T-cell (primary cell): ENCODE results near the gene ARHGEF5. TPM values are rescaled to one million over a fixed set of nuclear protein-coding genes. Genes with fewer than 3 reads are reported as not detected.
"Not testable (repeated sequence)": the region's sequence is repeated elsewhere in the genome, so short reads cannot be mapped to it uniquely, and the experiment has no call there.

Source experiments
- ATAC-seq, 4 experiments: fragments of 200-7000 bp in 3 of 4; fragments of 150-1000 bp in 1 of 4; cut with Tn5 transposase; replicated peaks in 1 of 4; 1 replicate in 3 of 4; 2 replicates in 1 of 4; pipeline ENCODE4 v1.10.0; 2021; ENCODE audit warnings: moderate library complexity in 3 of 4, mild to moderate bottlenecking in 2 of 4, moderate number of reproducible peaks in 1 of 4
- CTCF ChIA-PET, 2 donors: fragments of 300-600 bp; sonication (Branson Sonifier 250); formaldehyde crosslinking; loops; one replicate each; lab custom pipeline; 2022; ENCODE audit warnings: antibody characterized with exemption in 2 of 2; lab: Charles Lee
- POLR2A ChIA-PET, 2 donors: fragments of 300-600 bp; sonication (Branson Sonifier 250); formaldehyde crosslinking; loops; one replicate each; lab custom pipeline; 2022; ENCODE audit warnings: antibody characterized with exemption in 2 of 2; lab: Charles Lee
- DNase-seq, 35 experiments: peaks; one replicate each; pipeline versions ENCODE4 v3.0.0 to v3.0.0-alpha.2; 2013 to 2023
- H3K27ac ChIP-seq: one replicate; pipeline ENCODE4 v1.5.1; 2013; ENCODE audit warnings: low read length
- H3K27me3 ChIP-seq, 2 experiments: replicated peaks in 1 of 2; 1 replicate in 1 of 2; 2 replicates in 1 of 2; pipeline versions ENCODE4 v1.6.1 to v1.7.0; 2013; ENCODE audit warnings: low read length in 1 of 2, mixed read lengths in 1 of 2; ENCODE audit not compliant: control insufficient read depth in 2 of 2, insufficient read depth in 2 of 2; ENCODE audit errors: extremely low read depth in 1 of 2
- H3K36me3 ChIP-seq, 2 donors: 1 replicate in 1 of 2; 2 replicates in 1 of 2; pipeline versions ENCODE4 v1.6.1 to v1.7.0; 2013; ENCODE audit warnings: low read length in 1 of 2; ENCODE audit not compliant: control insufficient read depth in 2 of 2, insufficient read depth in 1 of 2; ENCODE audit errors: extremely low read depth in 1 of 2
- H3K4me1 ChIP-seq, 2 experiments: 1 replicate in 1 of 2; 2 replicates in 1 of 2; pipeline versions ENCODE4 v1.6.1 to v1.7.0; 2013; ENCODE audit warnings: low read length in 2 of 2, mixed read lengths in 1 of 2; ENCODE audit not compliant: insufficient read depth in 2 of 2, control insufficient read depth in 1 of 2; ENCODE audit errors: extremely low read depth in 1 of 2
- H3K4me3 ChIP-seq, 2 donors: 1 replicate in 1 of 2; 2 replicates in 1 of 2; pipeline versions ENCODE4 v1.5.1 to v1.7.0; 2013; ENCODE audit warnings: mild to moderate bottlenecking in 2 of 2, low read length in 1 of 2, moderate library complexity in 1 of 2; ENCODE audit not compliant: control insufficient read depth in 1 of 2; ENCODE audit errors: extremely low read depth in 1 of 2
- H3K9me3 ChIP-seq: 2 replicates; pipeline ENCODE4 v1.7.0; 2013
- H3K27ac Mint-ChIP-seq, 2 donors: one replicate each; pipeline ENCODE4 v1.8.0; 2020 to 2021; ENCODE audit warnings: mild to moderate bottlenecking in 2 of 2, mixed read lengths in 2 of 2
- H3K27me3 Mint-ChIP-seq, 2 donors: one replicate each; pipeline ENCODE4 v1.8.0; 2021 to 2022; ENCODE audit warnings: mixed read lengths in 2 of 2
- H3K36me3 Mint-ChIP-seq: one replicate; pipeline ENCODE4 v1.8.0; 2021; ENCODE audit warnings: mixed read lengths
- H3K4me1 Mint-ChIP-seq, 3 donors: one replicate each; pipeline ENCODE4 v1.8.0; 2020 to 2022; ENCODE audit warnings: mixed read lengths in 3 of 3, mild to moderate bottlenecking in 1 of 3
- H3K4me3 Mint-ChIP-seq, 3 donors: one replicate each; pipeline ENCODE4 v1.8.0; 2020 to 2022; ENCODE audit warnings: mild to moderate bottlenecking in 3 of 3, mixed read lengths in 3 of 3, moderate library complexity in 3 of 3
- H3K9me3 Mint-ChIP-seq, 3 donors: one replicate each; pipeline ENCODE4 v1.8.0; 2020 to 2022; ENCODE audit warnings: mixed read lengths in 3 of 3
- WGBS: methylation state at CpG from one replicate; pipeline ENCODE4 v1.1.5; 2013; ENCODE audit warnings: missing lambda C conversion rate; ENCODE audit not compliant: insufficient coverage; 5-methylcytosine and 5-hydroxymethylcytosine counted together
- total RNA-seq, 35 experiments: library from RNA in 6 of 35; stranded (reverse) in 6 of 35; fragments of 120-200 nt in 1 of 35; gene quantifications; one replicate each; pipeline versions ENCODE4 v1.2.1 to v1.2.4 and lab custom pipeline; 2013 to 2026

Gene ARHGEF5
- total RNA-seq (1 to 10 TPM; 4.9 to 8.4 (median 5.9) TPM), total RNA-seq (lab: John Stamatoyannopoulos, UW) (1.4 to 5.7 (median 3.1) reads per million in 29 experiments)
- total RNA-seq (2013): 5.8 TPM

- H3K4me1 Mint-ChIP-seq: peaks cover 0 to 19% (median 5%) of the 10 kb centered on the region in 3 donors
- CTCF ChIA-PET: not testable (repeated sequence)
Measured at GRCh38 chr7:144355176-144355822, at the start of gene ARHGEF5. Gene ARHGEF5 (plus strand): TSS chr7:144355402. CDS start chr7:144362670, 7,268 bp downstream.

DNA sequence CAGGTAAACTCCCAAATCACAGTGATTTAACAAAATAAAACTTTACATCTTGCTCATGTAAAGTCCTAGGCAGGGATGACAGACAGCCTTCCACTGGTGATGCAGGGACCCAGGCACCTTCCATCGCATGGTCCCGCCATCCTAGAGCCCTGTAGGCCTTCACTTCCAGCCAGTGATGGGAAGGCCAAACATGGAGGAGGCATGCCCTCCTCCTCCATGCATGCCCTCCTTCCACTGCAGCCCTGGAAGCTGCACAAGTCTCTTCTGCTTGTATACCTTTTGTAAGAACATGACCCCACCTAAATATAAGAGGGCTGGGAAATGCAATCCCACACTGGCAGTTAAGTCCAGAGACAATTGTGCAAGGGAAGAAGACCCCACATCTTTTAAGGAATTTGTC, 45.5 kb upstream of the ARHGEF5 start:
- H3K27ac Mint-ChIP-seq, H3K9me3 ChIP-seq, H3K4me1 ChIP-seq, H3K9me3 Mint-ChIP-seq, H3K27ac ChIP-seq, DNase-seq, H3K27me3 ChIP-seq, H3K4me3 ChIP-seq, H3K27me3 Mint-ChIP-seq, POLR2A ChIA-PET, H3K4me1 Mint-ChIP-seq, H3K36me3 Mint-ChIP-seq, H3K36me3 ChIP-seq, ATAC-seq, CTCF ChIA-PET, H3K4me3 Mint-ChIP-seq: not testable (repeated sequence)
- no CpG with 5 or more reads among the region's 2 CpGs for WGBS

More at GRCh38 chr7:144355176-144355822, at the start of gene ARHGEF5:
- H3K36me3 Mint-ChIP-seq, H3K4me1 ChIP-seq, DNase-seq, H3K27me3 Mint-ChIP-seq, H3K4me3 ChIP-seq, H3K36me3 ChIP-seq, H3K9me3 Mint-ChIP-seq, H3K9me3 ChIP-seq, POLR2A ChIA-PET, H3K27me3 ChIP-seq, H3K27ac ChIP-seq: not testable (repeated sequence)
- H3K4me3 Mint-ChIP-seq: peak within 1 kb of the TSS; percentile 72 to 82 (median 74)
- peak; percentile 74 to 81 (median 76) for ATAC-seq
- peak within 1 kb of the TSS; percentile 80 to 83 for H3K27ac Mint-ChIP-seq
- no CpG with 5 or more reads among the region's 50 CpGs for WGBS

DNA sequence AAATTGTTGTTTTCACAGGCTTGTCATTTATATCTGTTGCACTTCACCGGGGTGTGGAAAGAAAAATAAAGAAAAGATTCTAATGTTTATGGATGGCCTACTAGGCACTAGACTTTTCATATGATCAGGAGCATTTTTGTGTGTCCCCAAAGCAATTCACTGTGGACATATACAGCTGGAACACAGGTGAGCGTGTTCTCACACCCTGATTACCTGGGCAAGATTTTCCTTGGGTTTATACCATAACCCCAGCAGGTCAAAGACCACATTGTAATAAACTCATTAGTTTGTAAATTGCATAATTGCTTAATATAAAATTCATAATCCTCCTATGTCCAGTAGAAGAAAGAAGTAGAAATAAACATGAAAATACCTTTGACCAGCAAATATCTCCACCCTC, 44.0 kb upstream of the ARHGEF5 start:
- H3K27ac Mint-ChIP-seq, H3K36me3 Mint-ChIP-seq, H3K4me1 ChIP-seq, H3K27me3 ChIP-seq, CTCF ChIA-PET, H3K36me3 ChIP-seq, ATAC-seq, H3K27me3 Mint-ChIP-seq, H3K4me1 Mint-ChIP-seq, POLR2A ChIA-PET, H3K9me3 ChIP-seq, H3K4me3 ChIP-seq, H3K9me3 Mint-ChIP-seq, H3K4me3 Mint-ChIP-seq, DNase-seq, H3K27ac ChIP-seq: not testable (repeated sequence)
- no CpG with 5 or more reads among the region's 2 CpGs for WGBS

DNA sequence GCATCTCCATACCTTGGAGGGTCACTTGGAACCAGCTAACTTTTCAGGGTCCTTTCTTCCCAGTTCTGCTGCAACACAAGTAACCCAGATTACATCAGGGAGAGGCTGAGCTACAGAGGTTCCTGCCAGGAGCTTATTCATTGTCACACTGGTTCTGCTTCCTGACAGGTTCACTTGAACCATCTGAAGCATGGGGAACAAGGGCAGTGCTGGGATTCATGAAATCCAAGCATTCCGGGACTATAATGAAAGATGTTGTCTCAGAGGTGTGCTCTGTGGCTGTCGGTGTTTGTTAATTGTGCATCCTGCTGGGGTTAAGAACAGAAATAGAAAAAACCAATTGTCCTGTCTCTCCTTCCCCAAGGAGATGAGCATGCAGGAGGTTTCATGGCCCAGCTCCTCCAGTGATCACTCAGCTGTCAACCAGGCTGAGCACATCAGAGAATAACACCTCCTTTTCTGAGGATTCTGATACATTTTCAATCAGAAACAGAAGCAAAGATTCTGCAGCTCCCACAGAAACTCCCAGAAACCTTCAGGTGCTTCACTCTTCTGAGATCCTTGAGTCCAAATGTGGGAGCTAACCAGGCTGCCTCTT, 43.2 kb upstream of the ARHGEF5 start, which contains the start of gene OR2A1:
Gene OR2A1, plus strand, starts transcription at position 548 of the 598 bp plus-strand sequence. CDS start 5,706 bp downstream, outside the sequence.
- H3K36me3 Mint-ChIP-seq, ATAC-seq, H3K9me3 Mint-ChIP-seq, H3K27me3 Mint-ChIP-seq, DNase-seq, H3K9me3 ChIP-seq, CTCF ChIA-PET, H3K27ac Mint-ChIP-seq, H3K27me3 ChIP-seq, POLR2A ChIA-PET, H3K4me1 ChIP-seq, H3K4me1 Mint-ChIP-seq, H3K36me3 ChIP-seq, H3K27ac ChIP-seq, H3K4me3 ChIP-seq, H3K4me3 Mint-ChIP-seq: not testable (repeated sequence)
- WGBS: no CpG with 5 or more reads among the region's 2 CpGs

GRCh38 chr7:144317537-144317936, 37.7 kb upstream of the ARHGEF5 start:
- H3K4me3 Mint-ChIP-seq, H3K27me3 Mint-ChIP-seq, POLR2A ChIA-PET, H3K4me3 ChIP-seq, H3K4me1 Mint-ChIP-seq, DNase-seq, H3K4me1 ChIP-seq, H3K27me3 ChIP-seq, H3K9me3 ChIP-seq, H3K27ac ChIP-seq, CTCF ChIA-PET, H3K27ac Mint-ChIP-seq, ATAC-seq, H3K9me3 Mint-ChIP-seq, H3K36me3 Mint-ChIP-seq, H3K36me3 ChIP-seq: not testable (repeated sequence)
- WGBS: no CpG with 5 or more reads among the region's 1 CpG

DNA sequence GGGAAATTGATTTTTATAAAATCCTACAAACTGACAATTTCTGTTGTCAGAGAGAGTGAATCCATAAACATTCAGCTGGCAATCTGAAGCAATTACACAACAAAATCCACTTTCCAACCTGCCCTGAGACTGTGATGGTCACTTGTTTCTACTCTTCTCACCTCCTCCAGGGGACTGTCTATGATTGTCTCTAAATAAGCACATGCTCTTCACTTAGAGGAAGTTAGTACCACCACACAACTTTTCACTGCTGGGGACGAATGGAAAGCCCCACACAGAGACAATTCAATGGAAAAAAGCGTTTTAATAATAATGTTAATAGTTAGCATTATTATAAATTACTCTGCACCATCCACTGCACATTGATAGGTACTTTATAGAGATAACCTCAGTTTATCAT, 35.7 kb upstream of the ARHGEF5 start:
- WGBS: no CpG with 5 or more reads among the region's 2 CpGs
- H3K36me3 Mint-ChIP-seq, H3K36me3 ChIP-seq, POLR2A ChIA-PET, H3K4me1 ChIP-seq, H3K4me3 Mint-ChIP-seq, H3K4me3 ChIP-seq, H3K27ac ChIP-seq, H3K27me3 Mint-ChIP-seq, H3K9me3 Mint-ChIP-seq, ATAC-seq, H3K9me3 ChIP-seq, H3K27me3 ChIP-seq, CTCF ChIA-PET, DNase-seq, H3K27ac Mint-ChIP-seq, H3K4me1 Mint-ChIP-seq: not testable (repeated sequence)
